ENCODE data around the gene B3GALT4.

- TF ChIP-seq CTCF (IDR thresholded peaks at IDR 0.05) = no peak
- TF ChIP-seq POLR2A (IDR thresholded peaks at IDR 0.05) = no peak
- TF ChIP-seq POLR2AphosphoS5 (IDR thresholded peaks at IDR 0.05) = no peak
- no peak for TF ChIP-seq EP300 (IDR thresholded peaks at IDR 0.05)
Measured at GRCh38 chr6:33252759-33253158, 24.2 kb upstream of the B3GALT4 start.
